HUDEP-2 (cell line): ENCODE measurements around the gene C12orf76.
A peak's percentile ranks its signal among the peaks of the same experiment; 100 is the strongest.
"Not testable (repeated sequence)": the region's sequence is repeated elsewhere in the genome, so short reads cannot be mapped to it uniquely, and the experiment has no call there.

Experiments
- DNase-seq, 76 experiments: peaks; one replicate each; lab custom pipeline; 2025; ENCODE audit not compliant: unreplicated experiment in 76 of 76; lab: John Stamatoyannopoulos, UW

The C12orf76 gene

GRCh38 chr12:110028323-110028722 lies 20.0 kb downstream of the C12orf76 start:
- DNase-seq, result no peak

DNA sequence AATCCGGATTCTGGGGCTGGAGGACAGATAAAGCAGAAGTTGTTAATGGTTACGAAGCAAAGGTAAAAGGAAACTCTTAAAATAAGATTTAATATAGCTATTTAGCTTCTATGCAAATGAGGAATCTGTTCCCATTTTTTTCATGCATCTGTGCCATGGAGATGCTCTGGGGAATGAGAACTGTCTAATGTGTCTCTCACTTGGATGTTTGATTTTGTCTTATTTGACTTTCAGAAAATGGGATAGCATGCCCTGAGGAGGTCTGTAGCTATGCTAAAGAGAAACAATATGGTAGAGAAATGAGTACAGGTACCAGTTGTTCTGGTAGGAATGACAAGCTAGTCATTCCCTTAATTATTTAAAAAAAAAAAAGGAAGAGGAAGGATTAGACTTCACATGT lies 24.3 kb downstream of the C12orf76 start:
- DNase-seq, result no peak

DNA sequence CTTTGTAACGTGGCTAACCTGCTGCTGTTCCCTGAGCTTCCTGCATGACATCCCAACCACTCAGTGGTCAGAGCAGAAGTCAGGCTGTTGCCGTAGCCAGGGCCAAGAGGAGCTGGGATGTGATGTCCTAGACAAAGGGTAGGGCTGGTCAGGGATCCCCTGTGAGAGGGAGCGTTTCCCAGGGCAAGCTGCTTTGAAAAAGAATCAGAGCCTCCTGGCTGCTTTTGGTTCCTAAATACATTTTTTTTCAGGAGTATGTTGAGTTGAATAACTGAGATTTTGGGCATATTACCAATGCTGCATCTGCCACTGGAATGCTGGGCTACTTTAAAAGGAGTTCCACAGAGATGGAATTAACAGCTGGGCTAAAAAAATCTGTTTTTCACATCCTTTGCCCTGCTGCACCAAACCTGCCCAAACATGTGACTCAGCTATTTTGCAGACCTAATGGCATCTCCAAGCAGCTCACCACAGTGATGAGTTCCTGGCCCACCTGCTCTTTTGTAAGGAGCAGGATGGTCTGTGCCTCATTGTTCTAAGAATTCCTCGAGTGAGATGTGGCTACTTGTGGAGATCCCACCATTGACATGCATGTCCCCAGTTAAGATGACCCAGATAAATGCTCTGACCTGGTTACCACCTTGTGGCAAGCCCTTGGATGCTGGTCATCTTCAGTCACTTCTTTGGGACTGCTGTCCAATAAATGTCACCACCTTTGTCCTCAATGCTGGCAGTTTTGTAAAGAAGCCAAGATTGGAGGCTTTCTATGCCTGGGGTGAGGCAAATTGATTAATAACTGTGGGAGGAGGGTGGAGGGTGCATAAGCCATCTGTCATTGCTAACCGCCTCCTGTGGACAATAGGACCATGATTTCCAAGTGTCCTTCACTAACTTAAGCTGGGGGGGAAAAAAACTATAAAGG lies 25.0 kb downstream of the C12orf76 start:
- no peak for DNase-seq

DNA sequence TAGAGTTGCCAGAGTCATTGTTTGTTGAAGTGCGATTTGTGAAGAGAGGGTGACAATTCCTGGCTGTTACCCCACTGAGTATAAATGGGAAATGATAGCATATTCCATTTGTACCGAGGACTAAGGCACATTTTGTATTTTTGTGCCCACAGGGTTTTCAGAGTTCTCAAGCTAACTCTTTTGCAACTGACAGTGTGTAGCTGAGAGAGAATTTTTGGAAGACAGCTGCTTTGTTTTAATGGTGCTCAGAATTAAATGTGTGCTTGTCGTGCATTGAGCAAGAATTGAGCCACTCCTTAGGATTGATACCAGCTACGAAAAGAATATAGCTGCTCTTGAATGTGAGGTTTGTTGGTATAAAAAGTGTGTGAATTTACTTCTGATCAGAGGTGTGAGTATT lies 27.4 kb downstream of the C12orf76 start:
- no peak for DNase-seq

DNA sequence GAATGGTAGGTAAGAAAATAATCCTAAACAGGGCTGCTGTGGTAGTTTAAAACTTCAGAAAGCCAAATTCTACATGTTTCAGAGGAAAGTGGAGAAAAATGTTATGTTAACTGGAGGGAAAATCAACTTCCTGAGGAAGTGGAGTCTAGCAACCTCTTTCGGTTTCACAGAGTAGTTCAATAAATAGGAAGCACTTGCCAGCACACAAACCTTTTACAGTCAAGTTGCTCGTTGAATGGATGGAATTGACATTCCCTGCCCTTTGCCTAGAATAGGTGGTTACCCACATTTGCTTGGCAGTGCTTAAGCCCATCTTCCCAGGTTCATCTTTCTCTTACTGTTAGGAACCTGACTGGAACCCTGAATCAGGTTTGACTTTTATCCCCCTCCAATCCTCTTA lies 33.2 kb downstream of the C12orf76 start:
- no peak for DNase-seq

GRCh38 chr12:110012659-110013058 lies 35.7 kb downstream of the C12orf76 start:
- DNase-seq, result no peak

DNA sequence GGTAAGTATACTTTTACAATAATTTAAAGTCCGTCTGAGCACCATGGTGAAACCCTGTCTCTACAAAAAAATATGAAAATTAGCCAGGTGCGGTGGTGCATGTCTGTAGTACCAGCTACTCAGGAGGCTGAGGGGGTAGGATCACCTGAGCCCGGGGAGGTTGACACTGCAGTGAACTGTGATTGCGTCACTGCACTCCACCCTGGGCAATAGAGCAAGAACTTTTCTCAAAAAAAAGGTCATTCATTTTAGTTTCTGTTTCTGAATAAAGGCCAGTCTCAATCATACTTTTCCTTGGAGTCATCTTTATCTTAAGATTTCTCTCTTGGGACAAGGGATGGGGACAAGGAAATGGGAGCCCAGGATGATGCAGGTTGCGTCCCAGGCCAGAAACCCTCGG lies 36.2 kb downstream of the C12orf76 start:
- no peak for DNase-seq

- no peak for DNase-seq
These were observed 37.2 kb downstream of the C12orf76 start for GRCh38 chr12:110010853-110011723.

DNA sequence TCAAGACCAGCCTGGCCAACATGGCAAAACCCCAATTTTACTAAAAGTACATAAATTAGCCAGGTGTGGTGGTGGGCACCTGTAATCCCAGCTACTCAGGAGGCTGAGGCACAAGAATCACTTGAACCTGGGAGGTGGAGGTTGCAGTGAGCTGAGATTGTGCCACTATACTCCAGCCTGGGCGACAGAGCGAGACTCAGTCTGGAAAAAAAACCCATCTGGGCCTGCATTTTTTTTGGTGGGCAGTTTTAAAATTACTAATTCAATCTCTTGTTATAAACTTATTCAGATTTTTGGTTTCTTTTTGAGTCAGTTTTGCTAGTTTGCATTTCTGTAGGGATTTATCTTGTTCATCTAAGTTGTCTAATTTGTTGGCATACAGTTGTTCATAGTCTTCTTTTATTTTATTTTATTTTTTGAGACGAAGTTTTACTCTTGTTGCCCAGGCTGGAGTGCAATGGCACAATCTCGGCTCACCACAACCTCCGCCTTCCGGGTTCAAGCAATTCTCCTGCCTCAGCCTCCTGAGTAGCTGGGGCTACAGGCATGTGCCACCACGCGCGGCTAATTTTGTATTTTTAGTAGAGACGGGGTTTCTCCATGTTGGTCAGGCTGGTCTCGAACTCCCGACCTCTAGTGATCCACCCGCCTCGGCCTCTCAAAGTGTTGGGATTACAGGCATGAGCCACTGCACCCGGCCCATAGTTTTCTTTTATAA lies 39.5 kb downstream of the C12orf76 start:
- DNase-seq, result not testable (repeated sequence)

GRCh38 chr12:110007881-110008280 lies 40.4 kb downstream of the C12orf76 start:
- no peak for DNase-seq

GRCh38 chr12:110006115-110006514 lies 42.2 kb downstream of the C12orf76 start:
- no peak for DNase-seq

GRCh38 chr12:110005319-110005973 lies 42.9 kb downstream of the C12orf76 start:
- DNase-seq, result no peak

DNA sequence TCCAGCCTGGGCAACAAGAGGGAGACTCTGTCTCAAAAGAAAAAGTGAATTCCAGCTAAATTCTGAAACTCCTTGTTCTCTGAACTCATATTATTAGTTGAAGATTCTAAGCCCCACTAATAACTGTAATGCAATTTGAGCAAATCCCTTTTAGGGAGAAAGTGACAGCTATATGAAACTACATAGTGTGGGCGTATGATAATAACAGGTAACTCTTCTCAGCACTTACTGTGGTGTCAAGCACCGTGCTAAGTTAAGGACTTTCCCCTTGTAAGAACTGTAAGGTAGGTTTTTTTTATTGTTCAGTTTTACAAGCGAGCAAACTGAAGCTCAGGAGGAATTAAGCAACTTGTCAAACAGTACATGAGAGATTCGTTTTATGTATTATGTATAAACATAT lies 43.7 kb downstream of the C12orf76 start:
- no peak for DNase-seq

DNA sequence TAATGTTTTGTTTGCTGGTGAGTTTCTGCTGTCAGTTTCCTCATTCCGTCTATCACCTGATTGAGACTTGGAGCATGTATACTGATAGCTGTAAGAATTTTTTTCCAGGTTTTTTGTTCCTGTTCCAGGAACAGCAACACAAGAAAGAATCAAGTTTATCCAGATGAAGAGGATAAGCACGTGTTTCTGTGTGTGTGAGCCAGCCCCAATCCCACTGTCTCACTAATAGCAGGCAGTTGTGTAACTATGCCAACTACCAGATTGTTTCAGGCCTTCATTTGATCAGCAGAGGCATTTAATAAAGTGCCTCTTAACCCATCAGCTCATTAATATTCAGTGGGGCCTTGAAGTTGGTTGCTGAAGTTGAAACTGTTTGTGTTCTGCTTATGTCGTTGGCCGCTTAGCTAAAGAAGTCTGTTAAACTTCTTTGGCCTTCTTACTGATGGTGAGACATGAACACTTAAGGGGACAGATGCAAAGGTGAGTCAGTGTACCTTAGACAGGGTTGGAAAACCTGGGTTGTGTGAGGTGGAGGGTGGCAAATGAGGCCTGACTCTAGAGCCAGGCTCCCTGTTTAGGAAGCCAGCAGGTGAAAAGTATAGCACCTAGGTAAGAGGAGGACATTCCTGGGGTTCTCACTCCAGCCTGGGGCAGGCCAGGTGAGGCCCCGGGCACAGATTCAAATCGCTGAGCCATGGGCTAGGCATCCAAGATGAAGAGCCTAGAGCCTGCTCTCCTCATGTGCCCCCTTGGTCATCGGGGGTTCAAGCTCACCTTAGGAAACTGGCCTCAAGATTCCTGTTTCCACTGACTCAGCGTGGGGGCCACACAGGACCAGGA lies 45.4 kb downstream of the C12orf76 start:
- no peak for DNase-seq

- DNase-seq, result no peak
These were observed 46.7 kb downstream of the C12orf76 start for GRCh38 chr12:110001596-110001995.

DNA sequence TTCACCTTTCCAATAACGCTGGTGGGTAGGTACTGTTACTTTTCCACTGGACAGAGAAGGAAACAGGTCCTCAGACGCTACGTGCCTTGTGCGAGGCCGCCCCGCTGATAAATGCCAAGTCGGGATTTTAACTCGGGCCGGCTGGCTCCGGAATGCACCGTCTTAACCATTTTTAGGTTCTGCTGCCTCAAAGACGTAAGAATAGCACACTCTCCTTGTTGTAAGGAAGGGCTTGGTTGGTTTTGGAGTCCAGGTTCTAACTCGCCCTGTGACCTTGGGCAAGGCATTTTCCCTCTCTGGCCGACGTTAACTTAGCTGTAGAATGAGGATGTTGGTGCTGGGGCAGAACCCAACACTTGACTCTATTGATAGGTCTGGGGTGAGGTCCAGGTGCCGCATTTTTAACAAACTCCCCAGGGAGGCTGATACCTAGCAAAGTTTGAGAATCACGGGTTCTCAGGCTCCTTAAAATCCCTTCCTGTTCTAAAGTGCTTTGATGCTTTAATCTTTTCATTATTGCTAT lies 48.3 kb downstream of the C12orf76 start:
- DNase-seq, result peak in 8 of 76 experiments; percentile 2 to 34 (median 6)

- no peak for DNase-seq
These were observed 48.7 kb downstream of the C12orf76 start for GRCh38 chr12:109999649-109999971.

DNA sequence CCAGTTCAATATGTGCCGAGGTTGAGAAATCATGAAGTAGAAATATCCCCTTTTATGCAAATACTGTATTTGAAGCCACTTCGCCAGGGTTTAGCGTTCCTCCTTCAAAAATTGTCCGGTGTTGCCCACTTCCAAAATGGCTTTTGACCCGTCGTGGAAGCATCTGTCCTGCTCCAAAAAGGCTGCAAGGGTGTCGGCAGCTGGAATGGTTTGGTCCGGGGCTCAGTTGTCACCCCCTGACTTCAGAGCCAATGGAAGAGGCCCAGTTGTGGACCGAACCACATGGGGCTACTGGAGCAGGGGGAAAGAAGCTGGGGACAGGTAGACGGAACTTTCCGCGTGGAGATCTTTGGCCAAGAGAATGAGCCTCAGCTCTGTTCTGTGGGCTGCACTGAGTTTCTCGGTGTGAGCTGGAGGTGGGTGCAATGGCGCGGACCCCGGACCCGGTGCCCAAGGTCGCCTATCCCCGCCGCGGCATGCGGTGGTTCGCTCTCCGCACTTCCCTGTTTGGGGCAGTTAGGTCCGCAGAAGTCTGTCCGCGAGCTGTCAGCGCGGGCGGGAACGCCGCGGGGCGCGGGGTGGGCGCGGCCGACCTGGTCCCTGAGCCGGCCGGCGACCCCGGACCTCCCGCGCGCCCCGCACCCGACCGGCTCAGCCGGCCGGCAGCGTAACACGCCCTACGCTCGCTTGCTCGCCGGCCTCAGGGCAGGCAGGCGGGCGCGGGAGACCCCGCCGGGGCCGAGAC lies 49.2 kb downstream of the C12orf76 start, which contains the start of gene ANKRD13A:
Gene ANKRD13A (plus strand): TSS at position 527 of the 745 bp plus-strand sequence. CDS start 259 bp downstream, outside the sequence.
- peak; percentile 25 to 93 (median 84) for DNase-seq
